HL-60/S4 treated with retinoic acid at 250 ng/mL for 4 days and 3 days (cell line): ENCODE measurements around the gene KMT2C.
"Not testable (repeated sequence)": the region's sequence is repeated elsewhere in the genome, so short reads cannot be mapped to it uniquely, and the experiment has no call there.

Source experiments
- in situ Hi-C: fragments of 300-500 bp; cut with MboI; formaldehyde crosslinking; loops from 2 replicates; pipeline ENCODE4 v1.7.0; 2022; ENCODE audit warnings: low sequenced_read_pairs

KMT2C gene

GRCh38 chr7:152435384-152436110, at the start of gene KMT2C:
KMT2C (minus strand) TSS chr7:152436003; CDS start chr7:152435786, 217 bp downstream.
- in situ Hi-C loops, result no loop called here

DNA sequence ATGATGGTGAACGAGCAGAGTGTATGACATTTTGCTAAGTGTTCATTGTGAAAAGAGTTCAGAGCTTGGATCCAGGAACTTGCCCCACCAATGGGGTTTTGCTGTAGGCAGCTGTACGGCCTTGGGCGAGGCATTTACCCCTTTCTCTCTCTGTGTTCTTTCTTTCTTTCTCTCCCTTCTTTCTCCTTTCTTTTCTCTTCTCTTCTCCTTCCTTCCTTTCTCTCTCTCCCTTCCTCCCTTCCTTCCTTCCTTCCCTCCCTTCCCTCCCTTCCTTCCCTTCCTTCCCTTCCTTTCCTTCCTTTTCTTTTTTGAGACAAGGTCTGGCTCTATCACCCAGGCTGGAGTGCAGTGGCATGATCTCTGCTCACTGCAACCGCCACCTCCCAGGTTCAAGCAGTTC, 45.3 kb upstream of the KMT2C start:
- in situ Hi-C loops, result no loop called here

GRCh38 chr7:152480664-152481063, 44.9 kb upstream of the KMT2C start:
- in situ Hi-C loops, result no loop called here

DNA sequence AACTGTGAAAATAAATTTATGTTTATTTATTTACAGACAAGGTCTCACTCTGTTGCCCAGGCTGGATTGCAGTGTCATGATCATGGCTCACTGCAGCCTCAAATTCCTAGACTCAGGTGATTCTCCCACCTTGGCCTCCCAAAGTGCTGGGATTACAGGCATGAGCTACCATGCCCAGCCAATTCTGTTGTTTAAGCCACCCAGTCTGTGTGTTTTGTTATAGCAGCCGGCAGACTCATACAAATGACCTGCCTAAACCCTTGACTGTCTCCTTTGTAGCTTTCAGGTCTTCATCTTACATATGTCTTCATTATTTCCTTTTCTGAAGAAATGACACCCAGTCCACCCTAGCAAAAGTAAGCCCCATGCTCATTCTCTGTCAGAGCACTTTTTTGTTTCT, 43.8 kb upstream of the KMT2C start:
- in situ Hi-C loops, result no loop called here

- in situ Hi-C loops, result no loop called here
These were observed 42.3 kb upstream of the KMT2C start for GRCh38 chr7:152478140-152478539.

DNA sequence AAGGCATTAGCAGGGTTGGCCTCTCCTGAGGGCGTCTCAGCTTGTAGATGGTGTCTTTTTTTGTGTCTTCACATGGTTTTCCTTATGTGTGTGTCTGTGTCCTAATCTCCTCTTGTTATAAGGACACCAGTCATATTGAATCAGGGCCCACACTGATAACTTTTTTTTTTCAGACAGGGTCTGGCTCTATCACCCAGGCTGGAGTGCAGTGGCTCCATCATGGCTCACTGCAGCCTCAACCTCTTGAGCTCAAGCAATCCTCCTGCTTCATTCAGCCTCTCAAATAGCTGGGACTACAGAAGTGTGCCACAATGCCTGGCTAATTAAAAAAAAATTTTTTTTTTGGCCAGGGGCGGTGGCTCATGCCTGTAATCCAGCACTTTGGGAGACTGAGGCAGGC, 41.3 kb upstream of the KMT2C start:
- in situ Hi-C loops, result no loop called here

DNA sequence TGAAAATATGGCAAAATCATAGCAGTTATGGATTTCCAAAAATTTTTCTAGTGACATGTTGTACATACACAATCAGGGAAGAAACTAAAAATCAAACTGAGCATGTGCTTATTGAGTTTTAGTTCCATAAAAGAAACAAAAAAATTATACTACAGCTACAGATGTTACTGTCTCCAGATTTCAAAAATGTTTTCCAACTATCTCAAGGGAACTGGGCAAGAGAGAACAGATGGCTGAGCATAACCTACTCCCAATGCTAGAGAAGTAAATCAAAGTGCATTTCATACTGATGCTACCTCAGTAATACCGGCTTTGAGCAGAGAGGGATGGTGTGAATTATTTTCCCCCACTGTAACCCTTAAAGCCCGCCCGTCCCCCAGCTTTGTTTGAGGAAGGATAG, 40.7 kb upstream of the KMT2C start:
- in situ Hi-C loops, result no loop called here

DNA sequence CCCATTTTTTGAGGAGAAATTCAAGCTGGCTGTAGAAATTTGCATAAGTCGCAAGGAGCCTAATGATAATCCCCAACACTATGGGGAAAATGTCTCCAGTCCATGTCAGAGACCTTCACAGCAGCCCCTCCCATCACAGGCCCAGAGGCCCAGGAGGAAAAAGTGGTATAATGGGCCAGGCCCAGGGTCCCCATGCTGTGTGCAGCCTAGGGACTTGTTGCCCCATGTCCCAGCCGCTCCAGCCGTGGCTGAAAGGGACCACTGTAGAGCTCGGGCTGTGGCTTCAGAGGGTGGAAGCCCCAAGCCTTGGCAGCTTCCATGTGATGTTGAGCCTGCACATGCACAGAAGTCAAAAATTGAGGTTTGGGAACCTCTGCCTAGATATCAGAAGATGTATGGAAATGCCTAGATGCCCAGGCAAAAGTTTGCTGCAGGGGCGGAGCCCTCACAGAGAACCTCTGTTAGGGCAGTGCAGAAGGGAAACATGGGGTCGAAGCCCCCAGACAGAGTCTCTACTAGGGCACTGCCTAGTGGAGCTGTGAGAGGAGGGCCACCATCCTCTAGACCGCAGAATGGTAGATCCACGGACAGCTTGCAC, 35.3 kb upstream of the KMT2C start:
- in situ Hi-C loops, result not testable (repeated sequence)

- in situ Hi-C loops, result not testable (repeated sequence)
These were observed 34.6 kb upstream of the KMT2C start for GRCh38 chr7:152470251-152471022.

DNA sequence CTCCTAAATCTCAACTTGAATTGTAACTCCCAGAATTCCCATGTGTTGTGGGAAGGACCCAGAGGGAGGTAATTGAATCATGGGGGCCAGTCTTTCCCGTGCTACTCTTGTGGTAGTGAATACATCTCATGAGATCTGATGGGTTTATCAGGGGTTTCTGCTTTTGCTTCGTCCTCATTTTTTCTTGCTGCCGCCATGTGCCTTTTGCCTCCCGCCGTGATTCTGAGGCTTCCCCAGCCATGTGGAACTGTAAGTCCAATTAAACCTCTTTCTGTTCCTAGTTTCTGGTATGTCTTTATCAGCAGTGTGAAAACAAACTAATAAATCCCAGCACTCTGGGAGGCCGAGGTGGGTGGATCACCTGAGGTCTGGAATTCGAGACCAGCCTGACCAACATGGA, 33.8 kb upstream of the KMT2C start:
- in situ Hi-C loops, result not testable (repeated sequence)

DNA sequence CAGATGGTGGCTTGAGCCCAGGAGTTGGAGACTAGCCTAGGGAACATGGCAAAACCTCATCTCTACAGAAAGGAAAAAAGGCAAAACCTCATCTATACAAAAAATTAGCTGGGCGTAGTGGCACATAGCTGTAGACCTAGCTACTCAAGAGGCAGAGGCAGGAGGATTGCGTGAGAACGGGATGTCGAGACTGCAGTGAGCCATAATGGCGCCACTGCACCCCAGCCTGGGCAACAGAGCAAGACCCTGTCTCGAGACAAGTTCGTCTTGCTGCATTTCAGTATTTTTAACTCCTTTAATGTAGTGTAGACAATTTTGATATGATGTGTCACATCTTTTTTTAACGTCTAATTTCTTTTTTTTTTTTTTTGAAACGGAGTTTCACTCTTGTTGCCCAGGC, 31.4 kb upstream of the KMT2C start:
- in situ Hi-C loops, result no loop called here

DNA sequence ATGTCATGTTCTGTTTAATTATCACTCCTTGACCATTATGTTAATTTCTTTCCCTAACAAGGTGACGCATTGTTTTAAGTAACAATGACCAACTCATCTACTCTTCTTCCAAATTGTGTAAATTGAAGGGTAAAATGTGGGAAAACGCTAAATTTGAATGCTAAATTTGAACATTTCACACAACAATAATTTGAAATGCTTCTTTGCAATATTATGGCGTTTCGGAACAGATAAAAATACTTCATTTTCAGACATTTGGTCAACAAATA, 29.2 kb upstream of the KMT2C start:
- in situ Hi-C loops, result no loop called here

GRCh38 chr7:152464312-152465118, 28.7 kb upstream of the KMT2C start:
- in situ Hi-C loops, result no loop called here

DNA sequence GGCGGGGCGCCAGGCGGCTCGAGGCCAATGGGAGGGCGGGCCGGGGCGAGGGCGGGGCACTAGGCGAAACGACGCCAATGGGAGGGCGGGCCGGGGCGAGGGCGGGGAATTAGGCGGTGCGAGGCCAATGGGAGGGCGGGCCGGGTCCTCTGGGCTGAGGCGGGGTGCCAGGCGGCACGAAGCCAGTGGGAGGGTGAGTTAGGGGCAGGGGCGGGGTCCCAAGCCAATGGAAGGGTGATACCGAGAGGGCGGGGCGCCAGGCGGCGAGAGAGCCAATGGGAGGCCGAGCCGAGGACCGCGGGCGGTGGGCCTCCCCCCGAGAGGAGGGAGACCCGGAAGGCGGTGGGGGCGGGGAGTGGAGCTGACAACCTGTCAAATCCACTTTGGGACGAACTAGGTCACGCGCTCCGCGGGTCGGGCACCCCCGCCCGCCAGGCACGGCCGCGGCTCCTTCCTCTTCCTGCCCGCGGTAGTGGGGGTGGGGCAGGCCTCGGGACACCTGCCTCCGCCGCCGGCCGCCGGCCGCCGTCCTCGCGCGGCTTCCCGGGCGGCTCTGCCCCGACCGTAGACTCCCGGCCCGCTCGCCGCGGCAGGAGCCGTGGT, 28.0 kb upstream of the KMT2C start:
- in situ Hi-C loops, result no loop called here

DNA sequence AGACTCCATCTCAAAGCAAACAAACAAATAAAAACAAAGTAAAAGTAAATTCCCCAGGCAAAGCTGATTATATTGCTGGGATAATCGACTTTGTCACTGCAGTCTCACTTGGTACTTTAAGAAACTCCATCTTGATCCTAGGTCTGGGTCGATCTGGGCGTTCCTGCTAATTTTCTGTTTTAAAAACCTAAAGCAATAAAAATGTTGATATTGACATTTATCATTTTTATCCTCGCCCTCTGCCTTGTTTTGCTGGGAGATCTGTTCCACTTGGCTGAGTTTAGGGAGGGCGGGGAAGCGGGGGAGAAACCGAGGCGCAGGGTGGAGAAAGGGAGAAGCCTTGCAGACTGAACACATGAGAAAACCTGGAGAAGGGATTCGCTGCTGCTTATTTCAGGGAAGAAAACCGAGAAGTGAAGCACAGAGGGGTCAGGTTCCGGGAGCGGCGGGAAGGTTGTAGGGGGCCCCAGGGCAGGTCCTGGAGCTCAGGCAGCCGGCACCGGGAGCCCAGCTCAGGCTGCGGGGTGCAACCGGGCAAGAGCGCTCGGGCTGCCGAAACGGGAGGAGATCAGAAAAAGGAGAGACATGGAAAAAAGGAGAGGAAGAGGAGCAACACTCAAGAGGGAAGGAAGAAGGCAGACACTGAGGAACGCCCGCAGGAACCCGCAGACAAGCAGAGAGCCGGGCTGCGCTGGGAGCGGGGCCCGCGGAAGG, 27.3 kb upstream of the KMT2C start:
- in situ Hi-C loops, result no loop called here

GRCh38 chr7:152459724-152460251, 24.0 kb upstream of the KMT2C start:
- in situ Hi-C loops, result no loop called here

- in situ Hi-C loops, result no loop called here
These were observed 15.6 kb upstream of the KMT2C start for GRCh38 chr7:152451356-152451755.

GRCh38 chr7:152445386-152446008, 9.7 kb upstream of the KMT2C start:
- in situ Hi-C loops, result not testable (repeated sequence)

GRCh38 chr7:152443586-152443985, 7.8 kb upstream of the KMT2C start:
- in situ Hi-C loops, result no loop called here
